Astrocyte of the spinal cord (primary cell): Measurements from ENCODE around the gene LAMA3.

Experiments
- DNase-seq: peaks from one replicate; pipeline ENCODE4 v3.0.0; 2011; ENCODE audit warnings: low read depth, low spot score
- H3K4me3 ChIP-seq: 2 replicates; pipeline ENCODE4 v1.5.1; 2011; ENCODE audit warnings: low read depth, mild to moderate bottlenecking, low read length, moderate library complexity
- in situ Hi-C: cut with HindIII; loops from 2 replicates; pipeline ENCODE4 v1.10.0; 2017; ENCODE audit warnings: low sequenced_read_pairs
- TF ChIP-seq, protein P1 (sequence below): IDR thresholded peaks from 2 replicates; pipeline ENCODE4 v1.5.1; 2012; ENCODE audit warnings: low read depth, mild to moderate bottlenecking, low read length, inconsistent platforms

LAMA3 gene

DNA sequence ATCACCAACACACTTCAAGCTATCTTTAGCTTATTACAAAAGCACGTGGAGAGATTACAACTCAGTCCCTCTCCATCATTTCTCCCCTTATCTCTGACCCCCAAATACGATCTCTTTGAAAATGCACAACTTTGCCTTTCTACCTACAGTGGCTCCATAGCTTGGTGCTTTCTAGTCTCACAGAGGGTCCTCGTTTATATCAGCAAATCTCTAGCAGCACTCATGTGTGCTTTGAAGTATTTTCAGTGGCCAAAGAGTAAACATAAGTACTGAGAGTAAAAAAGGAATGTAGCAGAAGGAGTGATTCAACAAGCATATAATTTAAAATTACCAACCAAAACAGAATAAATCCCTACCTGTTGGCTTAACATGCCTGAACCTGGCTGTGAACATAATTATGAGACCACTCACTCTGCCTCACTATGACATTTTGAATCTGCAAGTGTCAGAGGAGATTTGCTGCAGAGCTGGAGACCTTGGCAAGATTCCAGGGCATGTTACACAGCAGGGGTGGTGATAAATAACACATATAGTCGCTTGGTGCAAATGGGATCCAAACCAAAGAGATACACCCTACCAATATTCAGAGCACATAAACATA lies 54.6 kb downstream of the LAMA3 start:
- no peak overlapping the region for H3K4me3 ChIP-seq
- TF ChIP-seq, protein P1, sequence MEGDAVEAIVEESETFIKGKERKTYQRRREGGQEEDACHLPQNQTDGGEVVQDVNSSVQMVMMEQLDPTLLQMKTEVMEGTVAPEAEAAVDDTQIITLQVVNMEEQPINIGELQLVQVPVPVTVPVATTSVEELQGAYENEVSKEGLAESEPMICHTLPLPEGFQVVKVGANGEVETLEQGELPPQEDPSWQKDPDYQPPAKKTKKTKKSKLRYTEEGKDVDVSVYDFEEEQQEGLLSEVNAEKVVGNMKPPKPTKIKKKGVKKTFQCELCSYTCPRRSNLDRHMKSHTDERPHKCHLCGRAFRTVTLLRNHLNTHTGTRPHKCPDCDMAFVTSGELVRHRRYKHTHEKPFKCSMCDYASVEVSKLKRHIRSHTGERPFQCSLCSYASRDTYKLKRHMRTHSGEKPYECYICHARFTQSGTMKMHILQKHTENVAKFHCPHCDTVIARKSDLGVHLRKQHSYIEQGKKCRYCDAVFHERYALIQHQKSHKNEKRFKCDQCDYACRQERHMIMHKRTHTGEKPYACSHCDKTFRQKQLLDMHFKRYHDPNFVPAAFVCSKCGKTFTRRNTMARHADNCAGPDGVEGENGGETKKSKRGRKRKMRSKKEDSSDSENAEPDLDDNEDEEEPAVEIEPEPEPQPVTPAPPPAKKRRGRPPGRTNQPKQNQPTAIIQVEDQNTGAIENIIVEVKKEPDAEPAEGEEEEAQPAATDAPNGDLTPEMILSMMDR, result no peak
- in situ Hi-C loops, result no loop called here
- no peak for DNase-seq

DNA sequence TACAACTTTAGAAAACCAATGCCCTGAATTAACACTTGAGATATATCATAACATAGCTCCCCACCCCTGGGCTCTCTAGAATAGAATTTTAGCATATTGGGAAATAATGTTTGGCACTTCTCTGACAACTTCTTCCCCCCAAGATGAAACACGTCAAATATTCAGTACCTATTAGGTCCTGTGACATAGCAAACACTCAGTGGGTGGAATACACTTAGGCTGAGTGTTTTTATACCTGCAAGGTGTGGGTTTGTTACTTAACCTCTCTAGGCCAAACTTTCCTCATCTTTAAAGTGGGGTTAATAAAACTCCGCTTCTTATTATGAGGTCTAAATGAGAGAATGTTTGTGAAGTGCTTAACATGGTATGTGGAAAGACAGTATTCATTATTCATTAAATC lies 56.1 kb downstream of the LAMA3 start:
- no peak for DNase-seq
- in situ Hi-C loops, result no loop called here
- H3K4me3 ChIP-seq, result no peak overlapping the region
- TF ChIP-seq, protein P1, result no peak

DNA sequence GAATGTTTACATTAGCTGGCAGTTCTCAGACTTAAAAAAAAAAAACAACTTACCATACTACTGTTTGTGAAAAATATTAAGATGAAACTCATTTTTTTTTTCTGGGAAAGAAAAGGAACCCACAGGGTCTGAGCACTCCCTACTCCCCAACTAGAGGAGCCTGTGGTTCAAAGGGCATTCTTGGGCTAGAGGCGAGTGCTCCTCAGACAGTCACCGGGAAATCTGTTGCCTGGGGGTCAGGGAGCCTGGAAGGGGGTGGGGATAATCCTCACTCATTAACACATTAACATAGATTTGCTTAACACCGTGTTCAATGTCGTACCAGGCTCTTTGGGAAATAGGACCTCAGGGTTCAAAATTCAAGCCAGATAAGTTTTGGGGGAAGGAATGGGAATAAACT lies 57.6 kb downstream of the LAMA3 start:
- H3K4me3 ChIP-seq, result no peak overlapping the region
- in situ Hi-C loops, result no loop called here
- DNase-seq, result no peak
- TF ChIP-seq, protein P1, result no peak

DNA sequence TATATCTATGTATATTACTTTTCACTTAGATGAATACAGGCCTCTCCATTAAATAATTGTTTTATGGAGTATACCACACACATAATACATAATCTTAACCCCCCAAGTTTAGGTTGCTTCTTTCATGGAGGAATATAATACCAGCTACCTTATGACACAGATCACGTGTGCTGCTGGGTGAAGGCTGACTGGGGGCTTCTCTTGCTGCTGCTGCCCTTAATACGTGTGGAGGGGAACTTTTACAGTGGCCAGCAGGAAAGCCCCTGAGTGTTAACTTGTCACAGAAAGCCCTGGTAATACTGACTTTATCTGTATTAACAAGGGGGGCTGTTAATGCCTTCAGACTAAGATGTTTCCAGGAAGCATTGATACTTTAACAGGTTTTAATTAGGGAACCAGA lies 63.1 kb downstream of the LAMA3 start:
- in situ Hi-C loops, result no loop called here
- no peak overlapping the region for H3K4me3 ChIP-seq
- DNase-seq, result no peak
- TF ChIP-seq, protein P1, result no peak

DNA sequence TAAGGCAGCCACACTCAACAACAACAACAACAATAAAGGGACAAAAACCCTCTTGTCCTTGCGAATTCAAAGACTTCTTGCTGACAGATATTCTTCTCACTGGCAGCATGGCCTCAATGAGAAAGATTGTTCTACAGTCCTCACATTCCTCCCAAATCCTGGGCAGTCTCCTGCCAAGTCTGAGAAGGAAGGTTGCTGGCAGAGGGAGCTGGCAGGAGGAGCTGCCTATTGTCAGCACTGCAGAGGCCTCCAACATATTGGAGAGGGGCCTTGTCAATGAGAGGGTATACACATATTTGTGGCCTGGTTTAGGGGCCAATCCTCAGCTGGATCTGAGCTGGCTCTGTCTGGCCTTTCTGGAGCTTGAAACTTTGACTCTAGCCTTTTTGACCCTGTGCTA lies 63.5 kb downstream of the LAMA3 start:
- H3K4me3 ChIP-seq, result no peak overlapping the region
- in situ Hi-C loops, result no loop called here
- no peak for DNase-seq
- TF ChIP-seq, protein P1, result no peak

DNA sequence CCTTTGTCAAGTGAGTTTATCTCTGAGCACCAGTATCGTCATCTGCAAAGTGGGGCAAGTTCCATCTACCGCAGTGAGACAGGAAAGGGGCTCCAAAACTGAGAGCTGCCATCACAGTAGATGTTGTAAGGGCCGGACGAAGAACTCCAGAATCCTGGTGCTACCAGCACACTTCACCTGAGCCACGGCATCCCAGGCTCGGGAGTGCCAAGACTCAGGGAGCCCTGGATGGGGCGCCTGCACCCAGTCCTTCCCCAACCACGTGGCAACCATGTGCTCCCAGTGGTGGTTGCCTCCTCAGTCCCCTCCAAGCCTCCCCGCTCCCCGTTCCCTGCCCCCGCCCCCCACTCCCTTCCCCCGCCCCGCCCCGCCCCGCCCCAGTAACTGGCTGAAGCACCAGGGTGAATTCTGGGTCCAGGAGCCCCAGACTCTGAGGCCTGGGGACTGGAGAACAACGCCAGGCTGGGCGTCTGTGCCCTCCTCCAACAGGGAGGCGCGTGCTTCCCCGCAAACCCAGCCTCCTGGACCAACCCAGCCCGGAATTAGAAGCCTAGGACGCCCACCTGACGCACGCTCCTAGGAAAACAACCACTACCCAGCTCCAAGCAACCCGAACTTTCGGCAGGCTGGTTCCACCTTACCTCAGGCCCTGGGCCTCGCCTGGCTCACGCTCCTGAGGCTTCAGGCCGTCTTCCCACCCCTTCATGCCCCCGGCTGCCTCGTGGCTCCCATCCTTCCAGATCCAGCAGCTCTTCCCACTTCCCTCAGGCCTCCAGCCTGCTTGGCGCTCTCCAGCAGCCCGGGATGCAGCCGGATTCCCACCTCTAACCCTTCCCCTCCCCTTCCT lies 67.6 kb downstream of the LAMA3 start:
- H3K4me3 ChIP-seq, result no peak overlapping the region
- in situ Hi-C loops, result no loop called here
- TF ChIP-seq, protein P1, result no peak
- no peak for DNase-seq
